ENCODE results near the gene NPAS2. TPM values are rescaled to one million over a fixed set of nuclear protein-coding genes. Genes with fewer than 3 reads are reported as not detected.

Gene NPAS2
- total and polyA plus RNA-seq, 2 donors (not counting 3 experiments of a cell fraction or from before 2014, with no cell fraction given), result 29.0 to 53.9 TPM

- TF ChIP-seq CTCF (IDR thresholded peaks at IDR 0.05; ENCODE audit: extremely low read depth in 1 of 2, insufficient read depth in 1 of 2, low read depth in 1 of 2, low read length in 2 of 2) (peak; percentile 57 to 72), POLR2AphosphoS5 (IDR thresholded peaks at IDR 0.05; ENCODE audit: insufficient read depth, low read depth, low read length) (no peak)
- H4K20me1 ChIP-seq (replicated peaks; ENCODE audit: control insufficient read depth, extremely low read depth, insufficient read depth, low read length), result no peaks in the 10 kb centered on the region
- dilution Hi-C loops (cut with MboI; ENCODE audit: extremely low pct_ligation_motif_present, low sequenced_read_pairs), result no loop called here
- no peaks in the 10 kb centered on the region for H3K4me1 ChIP-seq (ENCODE audit: control insufficient read depth, extremely low read depth, insufficient read depth, low read length)
- H3K4me2 ChIP-seq (ENCODE audit: insufficient read depth, low read length), result no peak overlapping the region
- no peaks in the 10 kb centered on the region for H3K27me3 ChIP-seq (ENCODE audit: control insufficient read depth in 2 of 2, insufficient read depth in 2 of 2, low read length in 2 of 2)
- DNase-seq (ENCODE audit: low read depth, low spot score) (peak; percentile 56), FAIRE-seq (peak; percentile 12)
- no peaks in the 10 kb centered on the region for H3K9me3 ChIP-seq (replicated peaks; ENCODE audit: control insufficient read depth, insufficient read depth, low read length)
- no TSS peak for BruUV-seq (replicated peaks)
- POLR2A ChIA-PET, result interaction anchor here (1.3 kb wide), 1 partner anchor 11 kb away, joined by 8 read pairs; the partner anchor contains the start of gene RPL31
- intact Hi-C loops (cut with micrococcal nuclease), result loop anchor here (1.0 to 5.0 kb wide), 3 partner anchors 140 to 240 kb away; partner anchors contain the start of gene CNOT11
- H3K4me3 ChIP-seq (replicated peaks in 1 of 3; ENCODE audit: insufficient read depth in 1 of 3, low read depth in 1 of 3, low read length in 3 of 3), result no peak overlapping the region
- no peak overlapping the region for H3K9ac ChIP-seq (replicated peaks; ENCODE audit: extremely low read depth, insufficient read depth, low read length)
- H3K9me1 ChIP-seq (replicated peaks; ENCODE audit: control insufficient read depth, extremely low read depth, insufficient read depth, low read length), result no peaks in the 10 kb centered on the region
- H3K36me3 ChIP-seq (ENCODE audit: control insufficient read depth in 2 of 2, extremely low read depth in 1 of 2, insufficient read depth in 2 of 2, low read length in 2 of 2), result peaks cover 8 to 14% of the 10 kb centered on the region in 2 experiments
- CTCF ChIA-PET, result interaction anchor here (0.6 to 3.6 kb wide), 35 partner anchors 9 to 419 kb away, joined by 3 to 72 read pairs (median 5); partner anchors contain the start of genes CNOT11, RPL31 and TBC1D8
- H3K79me2 ChIP-seq (ENCODE audit: control insufficient read depth, insufficient read depth, low read length), result peaks cover 3% of the 10 kb centered on the region
- H3K27ac ChIP-seq (ENCODE audit: insufficient read depth, low read depth, low read length), result no peak overlapping the region
- H2AFZ ChIP-seq (ENCODE audit: low read depth, low read length), result no peak overlapping the region
These were observed 192.8 kb downstream of the NPAS2 start for GRCh38 chr2:101012706-101013181.

- TF ChIP-seq POLR2AphosphoS5 (IDR thresholded peaks at IDR 0.05; ENCODE audit: insufficient read depth, low read depth, low read length) (no peak), MYC (IDR thresholded peaks at IDR 0.05; ENCODE audit: low read depth, low read length) (no peak), MAX (IDR thresholded peaks at IDR 0.05; ENCODE audit: insufficient read depth, insufficient read length) (no peak), GATA2 (IDR thresholded peaks at IDR 0.05; ENCODE audit: insufficient read depth, insufficient read length, low read depth, low read length) (no peak), EZH2 (IDR thresholded peaks at IDR 0.05; ENCODE audit: borderline replicate concordance, low read depth, low read length, severe bottlenecking) (no peak), CTCF (IDR thresholded peaks at IDR 0.05; ENCODE audit: extremely low read depth in 1 of 2, insufficient read depth in 1 of 2, low read depth in 1 of 2, low read length in 2 of 2) (no peak), FOS (IDR thresholded peaks at IDR 0.05; ENCODE audit: borderline replicate concordance, insufficient read depth, low read length) (no peak), POLR2A (IDR thresholded peaks at IDR 0.05; ENCODE audit: low read depth, low read length) (no peak), JUN (IDR thresholded peaks at IDR 0.05; ENCODE audit: borderline replicate concordance, insufficient read depth, insufficient read length, low read depth) (no peak)
- intact Hi-C loops (cut with micrococcal nuclease), result loop anchor here (5.0 kb wide), 1 partner anchor 238 kb away; the partner anchor contains the start of gene CNOT11
- Histone ChIP-seq H2AFZ (ENCODE audit: low read depth, low read length) (no peak overlapping the region), H3K27me3 (ENCODE audit: control insufficient read depth in 2 of 2, insufficient read depth in 2 of 2, low read length in 2 of 2) (no peaks in the 10 kb centered on the region), H3K4me2 (ENCODE audit: insufficient read depth, low read length) (no peak overlapping the region), H3K4me1 (ENCODE audit: control insufficient read depth, extremely low read depth, insufficient read depth, low read length) (no peaks in the 10 kb centered on the region), H3K9ac (replicated peaks; ENCODE audit: extremely low read depth, insufficient read depth, low read length) (no peak overlapping the region), H3K9me1 (replicated peaks; ENCODE audit: control insufficient read depth, extremely low read depth, insufficient read depth, low read length) (no peaks in the 10 kb centered on the region), H3K36me3 (ENCODE audit: control insufficient read depth in 2 of 2, extremely low read depth in 1 of 2, insufficient read depth in 2 of 2, low read length in 2 of 2) (peaks cover 5 to 12% of the 10 kb centered on the region in 2 experiments), H3K79me2 (ENCODE audit: control insufficient read depth, insufficient read depth, low read length) (peaks cover 3% of the 10 kb centered on the region), H3K9me3 (replicated peaks; ENCODE audit: control insufficient read depth, insufficient read depth, low read length) (no peaks in the 10 kb centered on the region), H3K27ac (ENCODE audit: insufficient read depth, low read depth, low read length) (no peak overlapping the region), H4K20me1 (replicated peaks; ENCODE audit: control insufficient read depth, extremely low read depth, insufficient read depth, low read length) (no peaks in the 10 kb centered on the region), H3K4me3 (replicated peaks in 1 of 3; ENCODE audit: insufficient read depth in 1 of 3, low read depth in 1 of 3, low read length in 3 of 3) (no peak overlapping the region)
- BruUV-seq (replicated peaks), result no TSS peak
- POLR2A ChIA-PET, result no interaction called here
- FAIRE-seq (no peak), DNase-seq (ENCODE audit: low read depth, low spot score) (no peak)
- dilution Hi-C loops (cut with MboI; ENCODE audit: extremely low pct_ligation_motif_present, low sequenced_read_pairs), result no loop called here
- CTCF ChIA-PET, result interaction anchor here (0.7 to 1.4 kb wide), 5 partner anchors 138 to 366 kb away, joined by 3 to 7 read pairs (median 3); no protein-coding TSS in a partner anchor
These were observed 194.4 kb downstream of the NPAS2 start for GRCh38 chr2:101014264-101014857.
